Neural progenitor cell (in vitro differentiated cells): ENCODE data around the gene SND1. TPM values are rescaled to one million over a fixed set of nuclear protein-coding genes. Genes with fewer than 3 reads are reported as not detected.

Source experiments
- DNase-seq: peaks from one replicate; pipeline ENCODE4 v3.0.0-alpha.2; 2016; ENCODE audit warnings: low spot score
- H2AFZ ChIP-seq: fragments of 200-600 bp; sonication (generic); replicated peaks from 2 replicates; pipeline ENCODE4 v1.6.1; 2016; ENCODE audit warnings: antibody characterized with exemption
- H3F3A ChIP-seq: fragments of 200-600 bp; sonication (generic); 2 replicates; pipeline ENCODE4 v1.6.1; 2016; ENCODE audit warnings: antibody characterized with exemption, low read depth
- H3K27ac ChIP-seq: fragments of 200-600 bp; sonication (generic); 2 replicates; pipeline ENCODE4 v1.5.1; 2016; ENCODE audit warnings: mild to moderate bottlenecking
- H3K27me3 ChIP-seq: fragments of 200-600 bp; sonication (generic); 2 replicates; pipeline ENCODE4 v1.6.1; 2016; ENCODE audit warnings: mild to moderate bottlenecking, moderate library complexity
- H3K36me3 ChIP-seq: fragments of 200-600 bp; sonication (generic); 2 replicates; pipeline ENCODE4 v1.5.1; 2016
- H3K4me1 ChIP-seq: fragments of 200-600 bp; sonication (generic); 2 replicates; pipeline ENCODE4 v1.6.1; 2016; ENCODE audit warnings: mixed run types
- H3K4me2 ChIP-seq: fragments of 200-600 bp; sonication (generic); 2 replicates; pipeline ENCODE4 v1.6.1; 2016
- H3K4me3 ChIP-seq: fragments of 200-600 bp; sonication (generic); 2 replicates; pipeline ENCODE4 v1.5.1; 2016
- H3K79me2 ChIP-seq: fragments of 200-600 bp; sonication (generic); 2 replicates; pipeline ENCODE4 v1.6.1; 2016; ENCODE audit warnings: low read depth
- H3K9ac ChIP-seq: fragments of 200-600 bp; sonication (generic); 2 replicates; pipeline ENCODE4 v1.6.1; 2016
- H3K9me3 ChIP-seq: fragments of 200-600 bp; sonication (generic); 2 replicates; pipeline ENCODE4 v1.5.1; 2016; ENCODE audit warnings: low read depth
- H4K20me1 ChIP-seq: fragments of 200-600 bp; sonication (generic); 2 replicates; pipeline ENCODE4 v1.6.1; 2016; ENCODE audit warnings: low read depth
- H3K27ac Mint-ChIP-seq: 3 replicates; pipeline ENCODE4 v1.8.0; 2021; ENCODE audit warnings: mixed read lengths
- H3K27me3 Mint-ChIP-seq: 2 replicates; pipeline ENCODE4 v1.8.0; 2022; ENCODE audit warnings: low read depth, mild to moderate bottlenecking, inconsistent platforms, moderate library complexity, mixed read lengths; ENCODE audit not compliant: insufficient read depth
- H3K36me3 Mint-ChIP-seq: 3 replicates; pipeline ENCODE4 v1.8.0; 2021; ENCODE audit warnings: mixed read lengths
- H3K4me1 Mint-ChIP-seq: 3 replicates; pipeline ENCODE4 v1.8.0; 2021; ENCODE audit warnings: mixed read lengths
- H3K4me3 Mint-ChIP-seq: 3 replicates; pipeline ENCODE4 v1.8.0; 2021; ENCODE audit warnings: mild to moderate bottlenecking, moderate library complexity, mixed read lengths
- H3K9me3 Mint-ChIP-seq: 3 replicates; pipeline ENCODE4 v1.8.0; 2020; ENCODE audit warnings: mixed read lengths
- CTCF ChIP-seq: fragments of 200-600 bp; sonication (generic); IDR thresholded peaks from 2 replicates; pipeline ENCODE4 v1.5.1; 2017; ENCODE audit warnings: antibody characterized with exemption, mild to moderate bottlenecking
- EZH2 ChIP-seq: fragments of 200-600 bp; sonication (generic); IDR thresholded peaks from 2 replicates; pipeline ENCODE4 v1.6.1; 2017; ENCODE audit warnings: antibody characterized with exemption, mild to moderate bottlenecking, moderate library complexity
- EZH2phosphoT487 ChIP-seq: fragments of 200-600 bp; sonication (generic); IDR thresholded peaks from 2 replicates; pipeline ENCODE4 v1.6.1; 2017; ENCODE audit warnings: antibody characterized with exemption
- total RNA-seq: library from RNA; depleted of rRNA; stranded (reverse); fragments of >200 nt; gene quantifications from 2 replicates; pipeline ENCODE4 v1.2.3, GENCODE V29; 2015; ENCODE audit warnings: low replicate concordance

Gene SND1
- total RNA-seq, 1 donor from 2014 or later = 154 TPM

- H3K36me3 Mint-ChIP-seq = peaks cover 32% of the 10 kb centered on the region
- H4K20me1 ChIP-seq = no peaks in the 10 kb centered on the region
- H3K27ac ChIP-seq = no peak overlapping the region
- H3K79me2 ChIP-seq = peaks cover 42% of the 10 kb centered on the region
- no peaks in the 10 kb centered on the region for H3K9me3 ChIP-seq
- H3K4me1 ChIP-seq = peaks cover 22% of the 10 kb centered on the region
- H3K27ac Mint-ChIP-seq = no peak overlapping the region
- H3K4me1 Mint-ChIP-seq = peaks cover 4% of the 10 kb centered on the region
- TF ChIP-seq EZH2phosphoT487 (no peak), CTCF (no peak), EZH2 (no peak)
- H3K4me3 ChIP-seq = no peak overlapping the region
- H2AFZ ChIP-seq = no peak overlapping the region
- DNase-seq = no peak
- no peak overlapping the region for H3K4me2 ChIP-seq
- peaks cover 3% of the 10 kb centered on the region for H3K9me3 Mint-ChIP-seq
- no peaks in the 10 kb centered on the region for H3K27me3 Mint-ChIP-seq
- H3F3A ChIP-seq = peaks cover 6% of the 10 kb centered on the region
- no peaks in the 10 kb centered on the region for H3K27me3 ChIP-seq
- H3K4me3 Mint-ChIP-seq = no peak overlapping the region
- no peak overlapping the region for H3K9ac ChIP-seq
- H3K36me3 ChIP-seq = no peaks in the 10 kb centered on the region
Measured at GRCh38 chr7:127717502-127718339, 65.7 kb downstream of the SND1 start.

- H3K4me1 ChIP-seq = peaks cover 16% of the 10 kb centered on the region
- no peak overlapping the region for H3K4me2 ChIP-seq
- peaks cover 42% of the 10 kb centered on the region for H3K79me2 ChIP-seq
- Mint-ChIP-seq H3K36me3 (peaks cover 33% of the 10 kb centered on the region), H3K27ac (no peak overlapping the region), H3K4me1 (peaks cover 4% of the 10 kb centered on the region), H3K9me3 (peaks cover 2% of the 10 kb centered on the region), H3K27me3 (no peaks in the 10 kb centered on the region), H3K4me3 (no peak overlapping the region)
- no peak for TF ChIP-seq CTCF
- TF ChIP-seq EZH2phosphoT487 = no peak
- no peak for TF ChIP-seq EZH2
- H3K4me3 ChIP-seq = no peak overlapping the region
- H3K9ac ChIP-seq = no peak overlapping the region
- H4K20me1 ChIP-seq = no peaks in the 10 kb centered on the region
- H3K27me3 ChIP-seq = no peaks in the 10 kb centered on the region
- H3K27ac ChIP-seq = no peak overlapping the region
- no peak overlapping the region for H2AFZ ChIP-seq
- no peaks in the 10 kb centered on the region for H3K36me3 ChIP-seq
- H3K9me3 ChIP-seq = no peaks in the 10 kb centered on the region
- no peak for DNase-seq
- peaks cover 6% of the 10 kb centered on the region for H3F3A ChIP-seq
Measured at GRCh38 chr7:127718340-127718679, 66.3 kb downstream of the SND1 start.

GRCh38 chr7:127726476-127726875 lies 74.5 kb downstream of the SND1 start:
- H3K36me3 Mint-ChIP-seq = peaks cover 33% of the 10 kb centered on the region

More at GRCh38 chr7:127726476-127726875, 74.5 kb downstream of the SND1 start:
- Histone ChIP-seq H3K4me3 (no peak overlapping the region), H3F3A (peaks cover 15% of the 10 kb centered on the region), H3K36me3 (no peaks in the 10 kb centered on the region), H4K20me1 (peaks cover 35% of the 10 kb centered on the region), H3K79me2 (peaks cover 23% of the 10 kb centered on the region), H3K4me2 (peak overlapping the region; percentile 46), H3K9ac (no peak overlapping the region), H3K4me1 (peaks cover 21% of the 10 kb centered on the region), H2AFZ (no peak overlapping the region), H3K27ac (no peak overlapping the region), H3K9me3 (no peaks in the 10 kb centered on the region), H3K27me3 (no peaks in the 10 kb centered on the region)
- peaks cover 31% of the 10 kb centered on the region for H3K4me1 Mint-ChIP-seq
- no peak overlapping the region for H3K4me3 Mint-ChIP-seq
- H3K27me3 Mint-ChIP-seq = no peaks in the 10 kb centered on the region
- no peaks in the 10 kb centered on the region for H3K9me3 Mint-ChIP-seq
- H3K27ac Mint-ChIP-seq = peak overlapping the region; percentile 68
- DNase-seq = peak; percentile 27
- TF ChIP-seq EZH2 = no peak
- no peak for TF ChIP-seq CTCF
- no peak for TF ChIP-seq EZH2phosphoT487
